H1 (cell line): ENCODE data around the gene KISS1. TPM values are rescaled to one million over a fixed set of nuclear protein-coding genes. Genes with fewer than 3 reads are reported as not detected.

Experiments
- JUND ChIP-seq: IDR thresholded peaks from 2 replicates; pipeline ENCODE4 v1.6.1; 2011; ENCODE audit warnings: mild to moderate bottlenecking, improper control_type of control experiment, low read length
- SAP30 ChIP-seq: fragments of 300-600 bp; sonication (generic); IDR thresholded peaks from 2 replicates; pipeline ENCODE4 v1.7.1; 2012; ENCODE audit warnings: low read length, moderate library complexity, mild to moderate bottlenecking, inconsistent platforms; ENCODE audit not compliant: insufficient read depth, insufficient replicate concordance
- SP4 ChIP-seq: IDR thresholded peaks from 2 replicates; pipeline ENCODE4 v1.6.1; 2012; ENCODE audit warnings: low read length, inconsistent platforms
- polyA plus RNA-seq, 7 experiments: library from polyadenylated mRNA; depleted of rRNA in 3 of 7; stranded (reverse) in 5 of 7; unstranded in 2 of 7; fragments of >200 nt in 5 of 7; fragments of 200-250 nt in 2 of 7; gene quantifications; 1 replicate in 5 of 7; 2 replicates in 1 of 7; 4 replicates in 1 of 7; pipeline versions ENCODE4 v1.2.1 to v1.2.3, GENCODE V29; 2011 to 2013; ENCODE audit warnings: missing spikeins in 2 of 7, mixed read lengths in 2 of 7
- total RNA-seq: library from RNA; stranded (reverse); fragmentation: NEBNext Ultra II Directional; extraction: Animal tissue kit (Norgen Biotek cat#: 25700); gene quantifications from 2 replicates; pipeline ENCODE4 v1.2.1, GENCODE V29; 2021
- TF ChIP-seq, protein P1 (sequence below): IDR thresholded peaks from 2 replicates; pipeline ENCODE4 v1.6.1; 2012; ENCODE audit warnings: inconsistent platforms

Gene KISS1
- total and polyA plus RNA-seq, 2 of the 8 experiments (the other 6 are each of a cell fraction or from before 2014, with no cell fraction given), result 0.71 TPM; not detected in 1

- TF ChIP-seq, protein P1, sequence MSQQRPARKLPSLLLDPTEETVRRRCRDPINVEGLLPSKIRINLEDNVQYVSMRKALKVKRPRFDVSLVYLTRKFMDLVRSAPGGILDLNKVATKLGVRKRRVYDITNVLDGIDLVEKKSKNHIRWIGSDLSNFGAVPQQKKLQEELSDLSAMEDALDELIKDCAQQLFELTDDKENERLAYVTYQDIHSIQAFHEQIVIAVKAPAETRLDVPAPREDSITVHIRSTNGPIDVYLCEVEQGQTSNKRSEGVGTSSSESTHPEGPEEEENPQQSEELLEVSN, result no peak
- TF ChIP-seq SP4 (no peak), JUND (no peak), SAP30 (no peak)
These were observed 38.3 kb downstream of the KISS1 start (continued) for GRCh38 chr1:204157962-204158361.
